ENCODE measurements around the gene ZNF862.

The ZNF862 gene

GRCh38 chr7:149838992-149839408 lies 825 bp downstream of the ZNF862 start:
- Mint-ChIP-seq H3K27me3 (ENCODE audit: low read depth) (peaks cover 13% of the 10 kb centered on the region), H3K4me3 (peak overlapping the region; percentile 89), H3K27ac (peak overlapping the region; percentile 50), H3K9me3 (no peaks in the 10 kb centered on the region), H3K4me1 (ENCODE audit: low read depth) (peaks cover 24% of the 10 kb centered on the region), H3K36me3 (ENCODE audit: low read depth) (peaks cover 7% of the 10 kb centered on the region)

GRCh38 chr7:149839933-149840332 lies 1.8 kb downstream of the ZNF862 start:
- peaks cover 11% of the 10 kb centered on the region for H3K36me3 Mint-ChIP-seq (ENCODE audit: low read depth)
- H3K4me3 Mint-ChIP-seq: no peak overlapping the region
- peaks cover 26% of the 10 kb centered on the region for H3K4me1 Mint-ChIP-seq (ENCODE audit: low read depth)
- no peak overlapping the region for H3K27ac Mint-ChIP-seq
- no peaks in the 10 kb centered on the region for H3K9me3 Mint-ChIP-seq
- H3K27me3 Mint-ChIP-seq (ENCODE audit: low read depth): peaks cover 4% of the 10 kb centered on the region

- H3K4me3 Mint-ChIP-seq: no peak overlapping the region
- H3K27me3 Mint-ChIP-seq (ENCODE audit: low read depth): no peaks in the 10 kb centered on the region
- no peaks in the 10 kb centered on the region for H3K9me3 Mint-ChIP-seq
- peaks cover 24% of the 10 kb centered on the region for H3K4me1 Mint-ChIP-seq (ENCODE audit: low read depth)
- peaks cover 24% of the 10 kb centered on the region for H3K36me3 Mint-ChIP-seq (ENCODE audit: low read depth)
- no peak overlapping the region for H3K27ac Mint-ChIP-seq
These were observed 5.4 kb downstream of the ZNF862 start for GRCh38 chr7:149843566-149843965.

- H3K4me1 Mint-ChIP-seq (ENCODE audit: low read depth): peaks cover 17% of the 10 kb centered on the region
- no peaks in the 10 kb centered on the region for H3K27me3 Mint-ChIP-seq (ENCODE audit: low read depth)
- H3K27ac Mint-ChIP-seq: no peak overlapping the region
- H3K36me3 Mint-ChIP-seq (ENCODE audit: low read depth): peaks cover 22% of the 10 kb centered on the region
- no peak overlapping the region for H3K4me3 Mint-ChIP-seq
- no peaks in the 10 kb centered on the region for H3K9me3 Mint-ChIP-seq
These were observed 6.3 kb downstream of the ZNF862 start for GRCh38 chr7:149844445-149844844.

- Mint-ChIP-seq H3K9me3 (no peaks in the 10 kb centered on the region), H3K36me3 (ENCODE audit: low read depth) (peaks cover 25% of the 10 kb centered on the region), H3K27ac (no peak overlapping the region), H3K4me3 (no peak overlapping the region), H3K4me1 (ENCODE audit: low read depth) (peaks cover 17% of the 10 kb centered on the region), H3K27me3 (ENCODE audit: low read depth) (no peaks in the 10 kb centered on the region)
These were observed 7.2 kb downstream of the ZNF862 start for GRCh38 chr7:149845257-149845980.

GRCh38 chr7:149846021-149846420 lies 7.8 kb downstream of the ZNF862 start:
- Mint-ChIP-seq H3K4me3 (no peak overlapping the region), H3K9me3 (no peaks in the 10 kb centered on the region), H3K27ac (no peak overlapping the region), H3K4me1 (ENCODE audit: low read depth) (peaks cover 15% of the 10 kb centered on the region), H3K36me3 (ENCODE audit: low read depth) (peaks cover 24% of the 10 kb centered on the region), H3K27me3 (ENCODE audit: low read depth) (no peaks in the 10 kb centered on the region)

GRCh38 chr7:149846436-149847046 lies 8.4 kb downstream of the ZNF862 start:
- Mint-ChIP-seq H3K27me3 (ENCODE audit: low read depth) (no peaks in the 10 kb centered on the region), H3K4me1 (ENCODE audit: low read depth) (peaks cover 15% of the 10 kb centered on the region)

GRCh38 chr7:149849174-149849573 lies 11.0 kb downstream of the ZNF862 start:
- H3K27ac Mint-ChIP-seq: no peak overlapping the region
- H3K4me3 Mint-ChIP-seq: no peak overlapping the region
- H3K9me3 Mint-ChIP-seq: no peaks in the 10 kb centered on the region
- H3K36me3 Mint-ChIP-seq (ENCODE audit: low read depth): peaks cover 28% of the 10 kb centered on the region
- no peaks in the 10 kb centered on the region for H3K27me3 Mint-ChIP-seq (ENCODE audit: low read depth)
- H3K4me1 Mint-ChIP-seq (ENCODE audit: low read depth): peaks cover 10% of the 10 kb centered on the region

More at GRCh38 chr7:149846436-149847046, 8.4 kb downstream of the ZNF862 start:
- Mint-ChIP-seq H3K36me3 (ENCODE audit: low read depth) (peaks cover 24% of the 10 kb centered on the region), H3K9me3 (no peaks in the 10 kb centered on the region), H3K27ac (no peak overlapping the region), H3K4me3 (no peak overlapping the region)

- H3K27me3 Mint-ChIP-seq (ENCODE audit: low read depth): no peaks in the 10 kb centered on the region
- H3K27ac Mint-ChIP-seq: no peak overlapping the region
- H3K4me1 Mint-ChIP-seq (ENCODE audit: low read depth): peaks cover 11% of the 10 kb centered on the region
- peaks cover 26% of the 10 kb centered on the region for H3K36me3 Mint-ChIP-seq (ENCODE audit: low read depth)
- no peak overlapping the region for H3K4me3 Mint-ChIP-seq
- H3K9me3 Mint-ChIP-seq: no peaks in the 10 kb centered on the region
These were observed 11.9 kb downstream of the ZNF862 start for GRCh38 chr7:149850007-149850594.

GRCh38 chr7:149850716-149851115 lies 12.5 kb downstream of the ZNF862 start:
- Mint-ChIP-seq H3K4me1 (ENCODE audit: low read depth) (peaks cover 14% of the 10 kb centered on the region), H3K9me3 (no peaks in the 10 kb centered on the region), H3K27me3 (ENCODE audit: low read depth) (no peaks in the 10 kb centered on the region), H3K27ac (no peak overlapping the region), H3K36me3 (ENCODE audit: low read depth) (peaks cover 23% of the 10 kb centered on the region), H3K4me3 (no peak overlapping the region)

- no peaks in the 10 kb centered on the region for H3K27me3 Mint-ChIP-seq (ENCODE audit: low read depth)
- no peaks in the 10 kb centered on the region for H3K9me3 Mint-ChIP-seq
- H3K4me1 Mint-ChIP-seq (ENCODE audit: low read depth): peaks cover 16% of the 10 kb centered on the region
- H3K27ac Mint-ChIP-seq: no peak overlapping the region
- H3K36me3 Mint-ChIP-seq (ENCODE audit: low read depth): peaks cover 19% of the 10 kb centered on the region
- H3K4me3 Mint-ChIP-seq: no peak overlapping the region
These were observed 13.3 kb downstream of the ZNF862 start for GRCh38 chr7:149851449-149851848.

- Mint-ChIP-seq H3K9me3 (no peaks in the 10 kb centered on the region), H3K27ac (no peak overlapping the region), H3K4me1 (ENCODE audit: low read depth) (peaks cover 28% of the 10 kb centered on the region), H3K36me3 (ENCODE audit: low read depth) (peaks cover 19% of the 10 kb centered on the region), H3K27me3 (ENCODE audit: low read depth) (no peaks in the 10 kb centered on the region), H3K4me3 (no peak overlapping the region)
These were observed 15.0 kb downstream of the ZNF862 start for GRCh38 chr7:149853157-149853556.

GRCh38 chr7:149854611-149855360 lies 16.6 kb downstream of the ZNF862 start:
- Mint-ChIP-seq H3K9me3 (no peaks in the 10 kb centered on the region), H3K27ac (no peak overlapping the region), H3K4me1 (ENCODE audit: low read depth) (peaks cover 33% of the 10 kb centered on the region), H3K36me3 (ENCODE audit: low read depth) (peaks cover 19% of the 10 kb centered on the region), H3K27me3 (ENCODE audit: low read depth) (no peaks in the 10 kb centered on the region), H3K4me3 (no peak overlapping the region)

GRCh38 chr7:149855361-149856305 lies 17.5 kb downstream of the ZNF862 start:
- H3K4me3 Mint-ChIP-seq: no peak overlapping the region
- no peak overlapping the region for H3K27ac Mint-ChIP-seq
- H3K9me3 Mint-ChIP-seq: no peaks in the 10 kb centered on the region
- H3K27me3 Mint-ChIP-seq (ENCODE audit: low read depth): no peaks in the 10 kb centered on the region
- H3K4me1 Mint-ChIP-seq (ENCODE audit: low read depth): peaks cover 30% of the 10 kb centered on the region
- peaks cover 22% of the 10 kb centered on the region for H3K36me3 Mint-ChIP-seq (ENCODE audit: low read depth)

Measured in T-helper 1 cell treated with Interleukin-12 subunit alpha and Interleukin-12 subunit beta and Interleukin-4 antibody, amounts not matched to agents 30 μg/mL and 1 μg/mL, for 36 hours (primary cell).